ENCODE data around the gene TMEM120B.

The TMEM120B gene

DNA sequence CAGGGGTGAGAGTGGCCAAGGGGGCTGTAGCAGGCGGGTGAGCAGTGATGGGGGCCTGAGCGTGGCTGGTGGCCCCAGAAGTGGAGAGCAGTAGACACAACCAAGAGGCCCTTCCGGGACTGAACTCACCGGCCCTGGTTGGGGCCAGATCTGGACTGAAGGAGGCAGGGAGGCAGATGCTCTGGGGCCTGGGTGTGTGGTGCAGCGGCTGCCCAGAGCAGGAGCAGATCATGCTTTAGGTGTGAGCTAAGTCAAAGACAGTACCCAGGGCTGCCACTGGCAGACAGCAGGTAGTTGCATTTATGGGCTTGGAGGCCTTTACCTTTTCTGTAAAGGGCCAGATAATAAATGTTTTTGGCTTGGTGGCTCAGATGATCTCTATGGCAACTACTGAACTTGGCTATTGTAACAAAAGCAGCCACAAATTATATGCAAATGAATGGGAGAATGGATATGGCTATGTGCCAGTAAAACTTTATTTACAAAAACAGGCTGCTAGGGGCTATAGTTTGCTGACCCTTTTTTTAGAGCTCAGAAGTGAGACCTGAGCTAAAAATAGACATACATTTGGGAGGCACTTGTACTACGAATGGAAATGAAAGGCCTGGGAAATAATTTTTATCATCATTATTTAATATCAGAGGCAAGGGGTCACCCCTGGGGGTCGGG is 116.8 kb downstream of the TMEM120B start:
- in situ Hi-C loops (cut with HindIII; ENCODE audit: low sequenced_read_pairs) = no loop called here

- in situ Hi-C loops (cut with HindIII; ENCODE audit: low sequenced_read_pairs) = no loop called here
Measured at GRCh38 chr12:121830134-121830533, 117.6 kb downstream of the TMEM120B start.

DNA sequence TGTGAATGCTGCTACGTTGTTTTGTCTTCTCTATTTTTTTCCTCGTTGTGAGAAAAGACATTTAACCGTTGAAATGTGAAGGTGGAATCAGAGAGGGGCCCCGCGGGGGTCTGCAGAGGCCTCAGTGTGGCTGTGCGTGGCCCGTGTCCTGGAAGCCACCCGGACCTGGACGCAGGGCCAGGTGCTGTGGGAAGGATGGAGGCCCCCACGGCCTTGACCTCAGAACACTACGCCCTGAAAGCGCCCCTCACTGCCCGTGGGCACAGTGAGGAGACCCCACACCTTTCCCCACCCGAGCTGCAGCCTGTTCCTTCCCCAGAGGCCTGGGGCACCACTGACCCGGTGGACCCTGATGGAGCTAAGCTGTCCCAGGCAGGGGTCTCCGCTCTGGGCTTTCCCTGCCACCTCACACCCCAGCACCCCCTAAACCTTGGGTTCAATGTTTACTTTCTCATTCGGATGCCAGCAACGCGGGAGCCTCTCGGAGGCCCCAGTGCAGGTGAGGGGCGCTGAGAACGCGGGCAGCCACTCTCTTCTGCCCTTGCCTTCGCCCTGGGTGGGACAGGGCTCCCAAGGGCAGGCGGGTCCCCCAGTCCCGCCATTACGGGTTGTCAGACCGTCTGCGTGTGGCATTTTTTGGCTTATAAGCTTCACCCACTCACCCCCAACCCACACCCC is 118.2 kb downstream of the TMEM120B start:
- in situ Hi-C loops (cut with HindIII; ENCODE audit: low sequenced_read_pairs) = no loop called here

All from DLD1 (cell line).